Activated T-helper 1 cell treated with Interleukin-2 at 50 U/mL for 16 hours (primary cell): Measurements from ENCODE around the gene SHMT2.

Experiments used
- DNase-seq: peaks from one replicate; pipeline ENCODE4 v3.0.0-alpha.2; 2020; ENCODE audit warnings: low read depth

Gene SHMT2

DNA sequence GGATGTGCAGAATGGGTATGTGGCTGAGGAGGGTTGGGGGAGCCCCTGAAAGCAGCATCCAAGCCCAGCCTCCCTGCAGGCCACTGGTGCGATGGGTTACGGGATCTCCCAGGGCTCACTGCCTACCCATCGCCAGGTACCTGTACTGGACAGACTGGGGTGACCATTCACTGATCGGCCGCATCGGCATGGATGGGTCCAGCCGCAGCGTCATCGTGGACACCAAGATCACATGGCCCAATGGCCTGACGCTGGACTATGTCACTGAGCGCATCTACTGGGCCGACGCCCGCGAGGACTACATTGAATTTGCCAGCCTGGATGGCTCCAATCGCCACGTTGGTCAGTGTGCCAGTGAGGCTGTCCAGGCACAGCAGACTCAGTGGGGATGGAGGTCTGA, 31.2 kb upstream of the SHMT2 start:
- DNase-seq = no peak

DNA sequence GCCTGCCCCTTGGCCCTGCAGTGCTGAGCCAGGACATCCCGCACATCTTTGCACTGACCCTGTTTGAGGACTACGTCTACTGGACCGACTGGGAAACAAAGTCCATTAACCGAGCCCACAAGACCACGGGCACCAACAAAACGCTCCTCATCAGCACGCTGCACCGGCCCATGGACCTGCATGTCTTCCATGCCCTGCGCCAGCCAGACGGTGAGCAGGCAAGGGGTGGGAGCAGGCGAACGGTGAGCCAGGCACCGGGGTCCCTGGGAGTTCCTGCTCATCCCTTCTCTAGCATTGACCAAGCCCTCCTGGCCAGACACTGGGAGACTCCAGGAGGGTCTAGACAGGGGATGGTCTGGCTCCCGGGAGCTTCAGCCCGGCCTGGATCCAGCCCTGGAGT, 30.3 kb upstream of the SHMT2 start:
- no peak for DNase-seq

GRCh38 chr12:57200497-57200896, 29.0 kb upstream of the SHMT2 start:
- DNase-seq = no peak

DNA sequence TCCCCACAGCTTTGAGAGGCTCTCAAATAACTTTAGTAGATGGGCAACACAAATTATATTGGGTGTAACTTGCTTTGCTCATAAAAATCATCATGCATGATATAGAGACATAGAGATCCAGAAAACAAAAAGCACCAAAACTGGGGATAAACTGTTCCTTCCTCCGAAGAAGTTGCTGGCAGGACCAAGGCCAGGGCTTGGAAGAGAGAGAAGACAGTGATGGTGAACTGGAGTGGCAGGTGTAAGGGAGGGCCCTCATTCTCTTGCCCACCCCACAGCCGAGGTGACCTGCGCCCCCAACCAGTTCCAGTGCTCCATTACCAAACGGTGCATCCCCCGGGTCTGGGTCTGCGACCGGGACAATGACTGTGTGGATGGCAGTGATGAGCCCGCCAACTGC, 28.3 kb upstream of the SHMT2 start:
- DNase-seq = no peak

GRCh38 chr12:57201631-57202030, 27.9 kb upstream of the SHMT2 start:
- no peak for DNase-seq

DNA sequence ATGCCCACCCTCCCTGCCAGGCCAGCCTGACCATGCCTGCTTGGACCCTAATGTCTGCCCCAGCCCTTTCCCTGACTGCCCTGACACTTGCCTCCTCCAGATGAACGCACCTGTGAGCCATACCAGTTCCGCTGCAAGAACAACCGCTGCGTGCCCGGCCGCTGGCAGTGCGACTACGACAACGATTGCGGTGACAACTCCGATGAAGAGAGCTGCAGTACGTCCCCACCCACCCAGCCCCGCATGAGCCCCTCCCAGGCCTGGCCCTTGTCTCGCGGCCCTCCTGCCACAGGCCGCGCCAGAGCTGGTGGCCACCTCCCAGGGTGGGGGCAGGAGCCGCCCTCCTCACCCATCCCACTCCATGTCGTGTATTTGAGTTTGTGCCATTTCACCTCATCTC, 27.2 kb upstream of the SHMT2 start:
- no peak for DNase-seq

- DNase-seq = no peak
These were observed 26.3 kb upstream of the SHMT2 start for GRCh38 chr12:57203201-57203600.

DNA sequence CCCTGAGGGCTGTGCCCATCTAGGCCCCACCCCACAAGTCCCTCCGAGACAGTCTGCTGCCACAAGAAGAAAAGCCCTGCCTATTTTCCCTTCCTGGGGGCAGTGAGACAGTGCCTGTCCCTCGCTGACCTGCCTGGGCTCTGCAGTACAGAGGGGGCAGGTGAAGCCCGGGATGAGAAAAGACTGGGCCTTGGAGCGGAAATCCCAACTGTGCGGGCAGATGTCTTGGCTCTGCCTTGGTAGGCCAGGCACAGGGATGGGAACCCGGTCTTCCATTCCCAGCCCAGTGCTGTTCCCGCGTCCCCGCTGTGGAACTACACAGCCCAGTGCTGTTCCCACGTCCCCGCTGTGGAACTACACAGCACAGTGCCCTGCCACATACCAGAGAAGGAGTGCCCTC, 25.7 kb upstream of the SHMT2 start:
- no peak for DNase-seq

GRCh38 chr12:57204454-57204853, 25.1 kb upstream of the SHMT2 start:
- DNase-seq = no peak

GRCh38 chr12:57205186-57205585, 24.3 kb upstream of the SHMT2 start:
- no peak for DNase-seq

DNA sequence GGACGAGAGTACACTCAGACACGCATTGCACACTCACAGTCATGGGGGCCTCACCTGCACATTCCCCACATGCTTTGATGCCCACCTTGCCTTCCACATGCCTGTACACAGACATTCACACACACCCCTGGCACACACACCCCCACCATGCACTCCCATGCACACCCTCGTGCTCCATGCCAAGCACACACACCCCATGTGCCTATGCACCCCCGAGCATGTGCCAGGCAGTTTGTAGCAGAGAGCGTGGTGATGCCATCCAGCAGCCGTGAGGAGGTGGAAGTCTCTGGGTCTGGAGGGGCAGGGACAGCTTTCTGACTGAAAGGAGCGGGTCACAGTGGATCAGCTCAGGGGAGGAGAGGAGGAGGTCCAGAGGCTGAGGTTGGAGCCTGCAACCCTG, 23.6 kb upstream of the SHMT2 start:
- DNase-seq = no peak

DNA sequence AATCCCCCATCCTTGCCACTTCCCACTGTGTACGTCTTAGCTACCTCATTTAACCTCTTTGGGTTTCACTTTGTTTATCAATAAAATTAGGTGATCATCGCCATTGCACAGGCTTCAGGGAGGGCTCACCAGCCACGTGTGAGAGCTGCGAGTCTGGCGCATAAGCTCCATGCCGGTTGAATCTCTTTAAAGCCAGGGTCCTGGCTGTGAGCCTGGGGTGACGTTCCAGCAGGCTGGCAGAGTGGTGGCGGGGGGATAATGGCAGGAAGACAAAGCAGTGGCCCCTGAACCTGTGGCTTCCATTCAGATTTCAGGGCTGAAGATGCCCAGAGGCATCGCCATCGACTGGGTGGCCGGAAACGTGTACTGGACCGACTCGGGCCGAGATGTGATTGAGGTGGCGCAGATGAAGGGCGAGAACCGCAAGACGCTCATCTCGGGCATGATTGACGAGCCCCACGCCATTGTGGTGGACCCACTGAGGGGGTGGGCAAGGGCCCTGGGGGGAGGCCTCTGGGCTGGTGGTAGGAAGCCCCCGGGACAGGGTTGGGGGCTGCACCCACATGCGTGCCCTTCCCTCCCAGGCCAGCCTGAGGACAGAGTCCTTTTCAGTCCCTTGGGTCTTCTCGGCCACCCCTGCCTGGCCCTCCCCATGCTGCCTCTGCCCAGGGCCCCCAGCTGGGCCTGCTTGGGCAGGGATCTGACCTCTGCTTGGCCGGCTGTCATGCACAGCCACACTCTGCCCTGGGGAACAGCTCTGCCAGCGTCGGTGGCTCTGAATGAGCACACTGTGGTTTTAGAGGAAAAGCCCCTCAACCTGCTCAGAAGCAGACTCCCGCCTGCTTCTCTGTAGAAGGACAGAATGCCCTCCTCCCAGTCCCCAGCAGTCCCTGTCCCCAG, 21.5 kb upstream of the SHMT2 start:
- DNase-seq = no peak

DNA sequence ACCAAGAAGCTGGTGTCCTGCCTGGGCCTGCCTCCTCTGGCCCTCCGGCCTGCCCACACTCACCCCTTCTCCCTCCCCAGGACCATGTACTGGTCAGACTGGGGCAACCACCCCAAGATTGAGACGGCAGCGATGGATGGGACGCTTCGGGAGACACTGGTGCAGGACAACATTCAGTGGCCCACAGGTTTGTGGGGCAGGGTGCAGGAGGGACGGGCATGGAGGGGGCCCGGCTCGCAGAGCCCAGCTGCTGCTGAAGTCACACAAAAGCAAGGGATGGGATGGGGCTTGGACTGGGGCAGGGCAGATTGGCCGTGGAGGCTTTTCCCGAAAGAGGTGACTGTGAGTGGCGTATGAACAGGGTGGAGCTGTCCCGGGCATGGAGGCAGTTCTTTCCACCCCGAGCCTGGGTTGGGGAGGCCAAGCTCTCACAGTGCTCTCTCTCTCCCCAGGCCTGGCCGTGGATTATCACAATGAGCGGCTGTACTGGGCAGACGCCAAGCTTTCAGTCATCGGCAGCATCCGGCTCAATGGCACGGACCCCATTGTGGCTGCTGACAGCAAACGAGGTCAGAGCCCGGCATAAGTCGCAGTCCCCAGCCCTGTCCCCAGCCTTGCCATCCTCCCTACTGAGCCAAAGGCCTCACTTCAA, 20.8 kb upstream of the SHMT2 start:
- DNase-seq = no peak

GRCh38 chr12:57209916-57210315, 19.6 kb upstream of the SHMT2 start:
- no peak for DNase-seq

- no peak for DNase-seq
These were observed 19.1 kb upstream of the SHMT2 start for GRCh38 chr12:57210461-57210860.

GRCh38 chr12:57210926-57211692, 18.4 kb upstream of the SHMT2 start:
- no peak for DNase-seq

- DNase-seq = no peak
These were observed 17.5 kb upstream of the SHMT2 start for GRCh38 chr12:57211791-57212700.

DNA sequence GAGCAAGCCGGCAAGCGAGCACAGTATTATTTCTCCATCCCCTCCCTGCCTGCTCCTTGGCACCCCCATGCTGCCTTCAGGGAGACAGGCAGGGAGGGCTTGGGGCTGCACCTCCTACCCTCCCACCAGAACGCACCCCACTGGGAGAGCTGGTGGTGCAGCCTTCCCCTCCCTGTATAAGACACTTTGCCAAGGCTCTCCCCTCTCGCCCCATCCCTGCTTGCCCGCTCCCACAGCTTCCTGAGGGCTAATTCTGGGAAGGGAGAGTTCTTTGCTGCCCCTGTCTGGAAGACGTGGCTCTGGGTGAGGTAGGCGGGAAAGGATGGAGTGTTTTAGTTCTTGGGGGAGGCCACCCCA, 16.8 kb upstream of the SHMT2 start:
- DNase-seq = no peak

DNA sequence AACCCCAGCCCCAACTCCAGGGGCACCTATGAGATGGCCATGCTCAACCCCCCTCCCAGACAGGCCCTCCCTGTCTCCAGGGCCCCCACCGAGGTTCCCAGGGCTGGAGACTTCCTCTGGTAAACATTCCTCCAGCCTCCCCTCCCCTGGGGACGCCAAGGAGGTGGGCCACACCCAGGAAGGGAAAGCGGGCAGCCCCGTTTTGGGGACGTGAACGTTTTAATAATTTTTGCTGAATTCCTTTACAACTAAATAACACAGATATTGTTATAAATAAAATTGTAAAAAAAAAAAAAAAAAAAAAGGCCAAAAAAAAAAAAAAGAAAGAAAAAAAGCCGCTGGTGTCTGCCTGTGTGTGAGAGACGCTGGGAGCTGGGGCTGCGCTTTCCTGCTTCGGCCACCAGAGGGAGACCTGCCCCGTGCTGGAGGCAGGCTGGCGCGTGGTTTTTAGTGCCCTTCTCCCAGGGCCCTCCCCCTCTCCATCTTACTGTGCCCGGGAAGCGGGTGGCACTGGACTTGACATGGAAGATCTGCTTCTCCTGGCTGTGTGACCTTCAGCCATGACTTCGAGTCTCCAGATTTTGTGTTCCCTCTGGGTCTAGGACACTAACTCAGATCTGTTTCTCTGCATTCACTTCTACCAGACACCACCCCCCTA, 16.3 kb upstream of the SHMT2 start:
- peak; percentile 73 for DNase-seq

- DNase-seq = no peak
These were observed 15.6 kb upstream of the SHMT2 start for GRCh38 chr12:57213763-57214397.

- peak; percentile 38 for DNase-seq
These were observed 15.1 kb upstream of the SHMT2 start for GRCh38 chr12:57214398-57214781.
